Kidney epithelial cell (primary cell): ENCODE data around the gene FADS3. TPM values are rescaled to one million over a fixed set of nuclear protein-coding genes. Genes with fewer than 3 reads are reported as not detected.

ENCODE experiments used
- DNase-seq: peaks from one replicate; pipeline ENCODE4 v3.0.0-alpha.2; 2010; ENCODE audit warnings: low read depth
- H3K27me3 ChIP-seq: 2 replicates; pipeline ENCODE4 v1.6.0; 2011; ENCODE audit warnings: low read length; ENCODE audit not compliant: control insufficient read depth, insufficient read depth
- H3K36me3 ChIP-seq: 2 replicates; pipeline ENCODE4 v1.5.1; 2011; ENCODE audit warnings: low read length; ENCODE audit not compliant: control insufficient read depth, insufficient read depth
- H3K4me3 ChIP-seq: 2 replicates; pipeline ENCODE4 v1.5.1; 2011; ENCODE audit warnings: low read depth, mild to moderate bottlenecking, control low read depth, low read length
- CTCF ChIP-seq: IDR thresholded peaks from 2 replicates; pipeline ENCODE4 v1.5.1; 2011; ENCODE audit warnings: mild to moderate bottlenecking, moderate library complexity, low read length, control low read depth, inconsistent platforms; ENCODE audit not compliant: insufficient read depth, poor library complexity, severe bottlenecking
- total RNA-seq: library from RNA; depleted of rRNA; stranded (reverse); fragments of >200 nt; gene quantifications from 2 replicates; pipeline ENCODE4 v1.2.3, GENCODE V29; 2015

FADS3 gene
- total RNA-seq, 1 donor from 2014 or later: 152 TPM

- peaks cover 37% of the 10 kb centered on the region for H3K27me3 ChIP-seq
- peak overlapping the region; percentile 31 for H3K4me3 ChIP-seq
- no peak for DNase-seq
- no peak for TF ChIP-seq CTCF
- no peaks in the 10 kb centered on the region for H3K36me3 ChIP-seq
Measured at GRCh38 chr11:61916737-61917333, 25.5 kb upstream of the FADS3 start.

- Histone ChIP-seq H3K4me3 (no peak overlapping the region), H3K36me3 (no peaks in the 10 kb centered on the region), H3K27me3 (peaks cover 32% of the 10 kb centered on the region)
- DNase-seq: no peak
- no peak for TF ChIP-seq CTCF
Measured at GRCh38 chr11:61914471-61915171, 23.3 kb upstream of the FADS3 start.

- Histone ChIP-seq H3K27me3 (peaks cover 25% of the 10 kb centered on the region), H3K4me3 (no peak overlapping the region), H3K36me3 (no peaks in the 10 kb centered on the region)
- no peak for TF ChIP-seq CTCF
- DNase-seq: no peak
Measured at GRCh38 chr11:61913699-61914395, 22.5 kb upstream of the FADS3 start.

- no peak for DNase-seq
- no peak for TF ChIP-seq CTCF
- Histone ChIP-seq H3K4me3 (no peak overlapping the region), H3K36me3 (no peaks in the 10 kb centered on the region), H3K27me3 (peaks cover 18% of the 10 kb centered on the region)
Measured at GRCh38 chr11:61912991-61913698, 21.8 kb upstream of the FADS3 start.

GRCh38 chr11:61912530-61912898 lies 21.2 kb upstream of the FADS3 start:
- no peaks in the 10 kb centered on the region for H3K36me3 ChIP-seq
- no peak for TF ChIP-seq CTCF
- no peak for DNase-seq
- peaks cover 11% of the 10 kb centered on the region for H3K27me3 ChIP-seq
- H3K4me3 ChIP-seq: no peak overlapping the region
